ENCODE measurements around the gene IDE. TPM values are rescaled to one million over a fixed set of nuclear protein-coding genes. Genes with fewer than 3 reads are reported as not detected.

The IDE gene
- total and polyA plus RNA-seq, 2 of the 13 experiments (the other 11 are each of a cell fraction or from before 2014, with no cell fraction given), result 16.1 to 52.1 TPM

- no peak for TF ChIP-seq CENPT (CRISPR knock-in tag; IDR thresholded peaks at IDR 0.05; ENCODE audit: low read depth)
- TF ChIP-seq ZNF30 (CRISPR knock-in tag; IDR thresholded peaks at IDR 0.05), result no peak
- peak; percentile 75 for TF ChIP-seq FOXA3 (CRISPR knock-in tag; IDR thresholded peaks at IDR 0.05)
- TF ChIP-seq ZNF280B (CRISPR knock-in tag; IDR thresholded peaks at IDR 0.05; ENCODE audit: borderline replicate concordance), result 0 out of 2 replicates have a peak, but pooled peaks have one; percentile 28
- TF ChIP-seq ZFAT (CRISPR knock-in tag; conservative IDR thresholded peaks at IDR 0.05), result no peak; the same call in 1 of the 2 replicates
- peak; percentile 88 for TF ChIP-seq RBM39 (IDR thresholded peaks at IDR 0.05; ENCODE audit: low read depth, low read length, poor library complexity, severe bottlenecking)
- peak; percentile 76 for TF ChIP-seq ZNF580 (CRISPR knock-in tag; IDR thresholded peaks at IDR 0.05; ENCODE audit: borderline replicate concordance, low read depth)
- no peak for TF ChIP-seq ZBTB42 (CRISPR knock-in tag; IDR thresholded peaks at IDR 0.05)
- no peak for TF ChIP-seq ZUFSP (CRISPR knock-in tag; IDR thresholded peaks at IDR 0.05; ENCODE audit: borderline replicate concordance)
- TF ChIP-seq ISL2 (CRISPR knock-in tag; IDR thresholded peaks at IDR 0.05), result peak; percentile 50; the same call in 1 of the 2 replicates
- TF ChIP-seq GATA4 (IDR thresholded peaks at IDR 0.05; ENCODE audit: borderline replicate concordance, low read depth), result no peak; the same call in 1 of the 2 replicates
- TF ChIP-seq HNF1B (CRISPR knock-in tag; IDR thresholded peaks at IDR 0.05), result peak; percentile 64; the same call in 1 of the 2 replicates
- TF ChIP-seq ATF7 (IDR thresholded peaks at IDR 0.05), result no peak
- no peak for TF ChIP-seq ATF7 (CRISPR knock-in tag; IDR thresholded peaks at IDR 0.05)
- peak; percentile 76 for TF ChIP-seq GATAD2A (CRISPR knock-in tag; IDR thresholded peaks at IDR 0.05)
- peak; percentile 84 for TF ChIP-seq ZFP36L1 (CRISPR knock-in tag; IDR thresholded peaks at IDR 0.05)
- TF ChIP-seq ADNP (CRISPR knock-in tag; IDR thresholded peaks at IDR 0.05), result no peak
- TF ChIP-seq MTERF4 (CRISPR knock-in tag; IDR thresholded peaks at IDR 0.05), result 0 out of 2 replicates have a peak, but pooled peaks have one; percentile 48
- no peak for TF ChIP-seq ZNF567 (CRISPR knock-in tag; IDR thresholded peaks at IDR 0.05; ENCODE audit: borderline replicate concordance)
- TF ChIP-seq TSC22D2 (CRISPR knock-in tag; IDR thresholded peaks at IDR 0.05; ENCODE audit: borderline replicate concordance), result peak; percentile 62; the same call in 1 of the 2 replicates
- TF ChIP-seq ZMAT5 (CRISPR knock-in tag; IDR thresholded peaks at IDR 0.05; ENCODE audit: borderline replicate concordance, low read depth), result no peak
- TF ChIP-seq AGO1 (IDR thresholded peaks at IDR 0.05; ENCODE audit: low read depth, low read length, poor library complexity, severe bottlenecking), result peak; percentile 67
- TF ChIP-seq ZNF367 (CRISPR knock-in tag; IDR thresholded peaks at IDR 0.05; ENCODE audit: borderline replicate concordance), result 0 out of 2 replicates have a peak, but pooled peaks have one; percentile 60
- no peak for TF ChIP-seq HNRNPH1 (optimal IDR thresholded peaks at IDR 0.05; ENCODE audit: low read depth, low read length)
Observed at GRCh38 chr10:92591550-92592022, 17.7 kb upstream of the IDE start (continued).

Measured in HepG2 (cell line).